ENCODE measurements around the gene GATAD2A. TPM values are rescaled to one million over a fixed set of nuclear protein-coding genes. Genes with fewer than 3 reads are reported as not detected.

GATAD2A gene
- total RNA-seq, 1 experiment from 2014 or later, result 126 TPM

- ChIA-PET CTCF (interaction anchor here (0.6 to 1.3 kb wide), 8 partner anchors 14 to 302 kb away, joined by 3 to 12 read pairs (median 4); partner anchors contain the start of gene YJEFN3), POLR2A (no interaction called here)
- peak in 1 of 2 experiments; percentile 64 for DNase-seq
- BruUV-seq (replicated peaks), result no TSS peak
- Histone ChIP-seq H3K4me1 (no peaks in the 10 kb centered on the region), H3K27me3 (replicated peaks; ENCODE audit: control insufficient read depth, insufficient read depth, low read length) (no peaks in the 10 kb centered on the region), H3K4me3 (ENCODE audit: low read depth, low read length) (no peak overlapping the region), H3K9me3 (no peaks in the 10 kb centered on the region), H3K36me3 (ENCODE audit: control insufficient read depth, insufficient read depth, low read length) (no peaks in the 10 kb centered on the region)
- no peaks in the 10 kb centered on the region for H3K27me3 Mint-ChIP-seq (ENCODE audit: insufficient read depth, unreplicated experiment)
- no peaks in the 10 kb centered on the region for H3K4me1 Mint-ChIP-seq (ENCODE audit: low read depth, unreplicated experiment)
- H3K36me3 Mint-ChIP-seq (ENCODE audit: insufficient read depth, unreplicated experiment), result no peaks in the 10 kb centered on the region
- peak; percentile 53 to 69 for TF ChIP-seq CTCF (IDR thresholded peaks at IDR 0.05; ENCODE audit: insufficient read depth in 1 of 2, low read depth in 1 of 2, low read length in 1 of 2, severe bottlenecking in 1 of 2, unreplicated experiment in 1 of 2)
- intact Hi-C loops (cut with micrococcal nuclease; ENCODE audit: unreplicated experiment), result loop anchor here (5.0 kb wide), 1 partner anchor 63 kb away; the partner anchor contains the start of gene PBX4
- H3K4me3 Mint-ChIP-seq (ENCODE audit: unreplicated experiment), result no peak overlapping the region
- no peaks in the 10 kb centered on the region for H3K9me3 Mint-ChIP-seq (ENCODE audit: unreplicated experiment)
- H3K27ac Mint-ChIP-seq (ENCODE audit: unreplicated experiment), result no peak overlapping the region
Observed at GRCh38 chr19:19554074-19555023, 148.9 kb downstream of the GATAD2A start.

GRCh38 chr19:19558055-19558454 lies 152.6 kb downstream of the GATAD2A start:
- BruUV-seq (replicated peaks), result no TSS peak
- Mint-ChIP-seq H3K9me3 (ENCODE audit: unreplicated experiment) (no peaks in the 10 kb centered on the region), H3K27me3 (ENCODE audit: insufficient read depth, unreplicated experiment) (no peaks in the 10 kb centered on the region), H3K4me1 (ENCODE audit: low read depth, unreplicated experiment) (no peaks in the 10 kb centered on the region), H3K36me3 (ENCODE audit: insufficient read depth, unreplicated experiment) (no peaks in the 10 kb centered on the region), H3K4me3 (ENCODE audit: unreplicated experiment) (no peak overlapping the region), H3K27ac (ENCODE audit: unreplicated experiment) (no peak overlapping the region)
- no peaks in the 10 kb centered on the region for H3K36me3 ChIP-seq (ENCODE audit: control insufficient read depth, insufficient read depth, low read length)
- no peak for TF ChIP-seq CTCF (IDR thresholded peaks at IDR 0.05; ENCODE audit: insufficient read depth in 1 of 2, low read depth in 1 of 2, low read length in 1 of 2, severe bottlenecking in 1 of 2, unreplicated experiment in 1 of 2)
- DNase-seq, result no peak
- H3K4me3 ChIP-seq (ENCODE audit: low read depth, low read length), result no peak overlapping the region
- intact Hi-C loops (cut with micrococcal nuclease; ENCODE audit: unreplicated experiment), result no loop called here
- CTCF ChIA-PET, result interaction anchor here (0.6 kb wide), 1 partner anchor 26 kb away, joined by 4 read pairs; no protein-coding TSS in a partner anchor
- POLR2A ChIA-PET, result no interaction called here
- no peaks in the 10 kb centered on the region for H3K4me1 ChIP-seq
- no peaks in the 10 kb centered on the region for H3K9me3 ChIP-seq
- no peaks in the 10 kb centered on the region for H3K27me3 ChIP-seq (replicated peaks; ENCODE audit: control insufficient read depth, insufficient read depth, low read length)

Small RNAs within 50 kb of the gene (microRNA-seq; reads per million reads assigned to microRNA genes)
- gene MIR640, result not detected

Other genes with a start within 250 kb of the GATAD2A start
- gene MEF2B, start 235.4 kb upstream of the GATAD2A start, total RNA-seq (2022), result 0.82 and 1.5 TPM in 2 replicates
- gene BORCS8, start 213.5 kb upstream of the GATAD2A start, total RNA-seq (2022), result 36.2 and 37.7 TPM in 2 replicates
- 59.8 and 73.4 TPM in 2 replicates for gene RFXANK, start 213.4 kb upstream of the GATAD2A start, total RNA-seq (2022)
- gene NR2C2AP, start 202.3 kb upstream of the GATAD2A start, total RNA-seq (2022), result 25.2 and 25.7 TPM in 2 replicates
- gene NCAN, start 193.7 kb upstream of the GATAD2A start, total RNA-seq (2022), result not detected in 2 replicates
- 3.2 and 3.7 TPM in 2 replicates for gene TM6SF2, start 132.4 kb upstream of the GATAD2A start, total RNA-seq (2022)
- gene SUGP1, start 85.2 kb upstream of the GATAD2A start, total RNA-seq (2022), result 51.2 and 58.4 TPM in 2 replicates
- gene MAU2, start 84.8 kb upstream of the GATAD2A start, total RNA-seq (2022), result 51.3 and 62.6 TPM in 2 replicates
- gene TSSK6, start 109.9 kb downstream of the GATAD2A start, total RNA-seq (2022), result 3.1 and 3.8 TPM in 2 replicates
- gene NDUFA13, start 110.5 kb downstream of the GATAD2A start, total RNA-seq (2022), result 345 and 355 TPM in 2 replicates
- gene YJEFN3, start 123.2 kb downstream of the GATAD2A start, total RNA-seq (2022), result 6.7 and 8.1 TPM in 2 replicates
- gene CILP2, start 132.6 kb downstream of the GATAD2A start, total RNA-seq (2022), result 1.1 and 1.3 TPM in 2 replicates
- gene PBX4, start 213.0 kb downstream of the GATAD2A start, total RNA-seq (2022), result 3.5 and 3.6 TPM in 2 replicates
- gene LPAR2, start 222.5 kb downstream of the GATAD2A start, total RNA-seq (2022), result 29.3 and 31.3 TPM in 2 replicates
- gene GMIP, start 238.0 kb downstream of the GATAD2A start, total RNA-seq (2022), result 8.6 and 10.4 TPM in 2 replicates